Measurements from ENCODE around the gene FYB1.
"Not testable (repeated sequence)": the region's sequence is repeated elsewhere in the genome, so short reads cannot be mapped to it uniquely, and the experiment has no call there.

Gene FYB1

GRCh38 chr5:39186722-39187539, 32.4 kb downstream of the FYB1 start:
- no peak for DNase-seq

DNA sequence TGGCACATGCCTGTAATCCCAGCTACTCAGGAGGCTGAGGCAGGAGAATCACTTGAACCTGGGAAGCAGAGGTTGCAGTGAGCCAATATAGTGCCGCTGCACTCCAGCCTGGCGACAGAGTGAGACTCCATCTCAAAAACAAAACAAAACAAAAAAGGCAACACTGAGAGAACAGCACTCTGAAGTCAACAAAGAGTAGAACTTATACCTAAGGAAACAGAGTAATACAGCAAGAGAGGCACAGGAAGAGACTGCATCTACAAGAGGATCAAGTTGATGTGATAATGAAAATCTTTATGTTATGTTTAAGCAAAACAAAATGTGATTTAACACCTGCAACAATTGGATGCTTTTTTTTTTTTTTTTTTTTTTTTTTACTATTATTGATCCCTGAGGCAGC, 33.1 kb downstream of the FYB1 start:
- DNase-seq, result no peak

DNA sequence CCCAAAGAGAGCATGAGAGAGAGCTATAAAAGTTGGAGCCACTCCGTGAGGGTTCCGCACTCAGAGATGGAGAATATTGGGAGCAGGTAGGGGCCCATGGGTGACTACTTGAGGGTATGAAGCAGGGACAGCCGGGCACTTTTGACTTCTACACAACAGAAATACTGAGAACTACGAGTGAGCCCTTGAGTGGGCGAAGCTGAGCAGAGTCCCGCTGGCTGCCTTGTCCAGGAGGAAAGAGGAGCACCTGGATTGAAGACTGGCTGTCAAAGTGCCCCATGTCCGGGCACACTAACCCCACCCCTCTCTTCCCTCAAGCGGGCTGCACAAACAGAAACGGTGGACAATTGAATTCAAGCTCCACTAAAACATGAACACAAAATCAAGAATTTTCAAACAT, 33.6 kb downstream of the FYB1 start:
- DNase-seq, result no peak

- DNase-seq, result not testable (repeated sequence)
These were observed 39.8 kb downstream of the FYB1 start for GRCh38 chr5:39179561-39179960.

- no peak for DNase-seq
These were observed 40.5 kb downstream of the FYB1 start for GRCh38 chr5:39178861-39179260.

DNA sequence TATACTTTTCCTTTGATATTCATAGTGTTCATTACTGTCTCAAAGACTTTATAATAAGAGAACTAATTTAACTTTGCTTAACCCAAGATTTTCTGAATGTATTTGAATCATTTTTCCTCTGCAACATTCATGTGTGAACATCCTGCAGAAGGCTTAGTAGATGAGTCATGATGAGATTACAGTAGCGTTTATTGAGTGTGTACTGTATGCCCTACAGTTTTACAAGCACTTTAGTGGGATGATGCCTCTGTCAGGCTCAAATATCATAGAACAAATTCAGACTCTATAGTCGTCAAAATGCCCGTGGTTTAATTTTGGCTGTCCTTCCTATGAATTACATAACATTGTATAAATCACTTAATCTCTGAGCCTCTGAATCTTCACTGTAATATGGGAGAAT, 41.2 kb downstream of the FYB1 start:
- no peak for DNase-seq

- no peak for DNase-seq
These were observed 41.8 kb downstream of the FYB1 start for GRCh38 chr5:39177631-39177964.

DNA sequence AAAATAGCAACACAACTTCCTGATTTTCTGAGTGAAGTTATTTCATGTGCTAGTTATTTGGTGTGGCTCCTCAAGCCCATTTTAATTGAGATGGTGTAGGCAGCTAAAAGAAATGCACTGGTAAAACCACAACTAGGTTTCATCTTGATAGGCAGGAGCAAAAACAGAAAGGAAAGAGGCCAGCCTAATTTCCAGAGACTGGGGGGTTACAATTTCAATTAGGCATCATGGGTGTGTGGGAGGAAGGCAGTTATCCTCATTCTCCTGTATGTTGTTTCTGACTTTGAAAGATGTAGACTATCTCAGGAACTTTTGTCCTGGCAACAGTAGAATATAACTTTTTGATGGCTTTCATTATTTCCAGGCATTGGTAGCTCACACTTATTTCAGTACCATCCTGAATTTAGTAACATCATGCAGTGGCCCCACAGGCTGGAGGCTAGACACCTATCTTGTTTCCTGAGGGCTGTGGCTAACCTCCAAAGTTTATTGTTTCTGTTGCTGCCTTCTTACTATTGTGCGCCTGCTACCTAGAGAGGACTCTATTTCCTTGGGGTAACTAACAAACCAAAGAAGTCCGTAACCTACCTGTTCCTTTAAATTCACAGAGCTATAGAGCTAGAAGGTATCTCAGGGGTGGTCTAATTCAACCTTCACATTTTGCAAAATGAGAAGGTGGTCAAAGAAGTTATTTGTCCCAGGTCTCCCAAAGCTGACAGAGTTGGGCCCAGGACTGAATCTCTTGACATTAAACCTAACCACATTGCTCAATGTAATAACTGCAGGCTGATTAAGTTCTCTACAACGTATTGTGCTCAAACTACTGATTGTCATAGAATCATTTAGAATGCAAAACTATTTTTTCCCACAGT, 42.4 kb downstream of the FYB1 start:
- no peak for DNase-seq

- no peak for DNase-seq
These were observed 43.9 kb downstream of the FYB1 start for GRCh38 chr5:39175273-39175955.

GRCh38 chr5:39173069-39173468, 46.3 kb downstream of the FYB1 start:
- DNase-seq, result no peak

DNA sequence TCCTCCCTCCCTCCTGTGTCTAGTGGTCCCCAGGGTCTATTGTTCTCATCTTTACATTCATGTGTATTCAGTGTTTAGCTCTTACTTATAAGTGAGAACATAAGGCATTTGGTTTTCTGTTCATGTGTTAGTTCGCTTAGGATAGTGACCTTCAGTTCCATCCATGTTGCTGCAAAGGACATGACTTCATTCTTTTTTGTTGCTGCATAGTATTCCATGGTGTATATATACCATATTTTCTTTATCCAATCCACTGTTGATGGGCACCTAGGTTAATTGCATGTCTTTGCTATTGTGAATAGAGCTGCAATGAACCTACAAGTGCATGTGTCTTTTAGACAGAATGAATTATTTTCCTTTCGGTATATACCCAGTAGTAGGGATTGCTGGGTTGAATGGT, 46.8 kb downstream of the FYB1 start:
- DNase-seq, result no peak

DNA sequence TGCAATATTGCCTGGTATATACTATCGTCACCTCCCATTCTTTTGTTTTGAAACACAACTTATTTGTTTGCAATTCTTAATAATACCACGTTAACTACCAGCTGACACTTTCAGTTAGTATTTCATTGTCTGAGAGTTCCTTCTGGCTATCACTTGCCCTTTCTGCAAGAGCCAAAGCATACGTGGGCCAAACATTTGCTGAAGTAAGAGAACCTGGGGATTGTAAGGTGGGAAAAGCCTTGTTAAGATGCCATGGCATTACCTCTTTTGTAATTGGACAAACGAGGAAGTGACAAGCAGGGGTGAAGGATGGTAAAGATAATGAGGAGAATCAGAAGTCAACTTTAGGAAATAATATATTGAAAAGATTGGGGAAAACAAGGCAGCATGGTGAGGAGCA, 47.7 kb downstream of the FYB1 start:
- no peak for DNase-seq

- no peak for DNase-seq
These were observed 50.3 kb downstream of the FYB1 start for GRCh38 chr5:39169081-39169480.

GRCh38 chr5:39167972-39168342, 51.4 kb downstream of the FYB1 start:
- DNase-seq, result no peak

DNA sequence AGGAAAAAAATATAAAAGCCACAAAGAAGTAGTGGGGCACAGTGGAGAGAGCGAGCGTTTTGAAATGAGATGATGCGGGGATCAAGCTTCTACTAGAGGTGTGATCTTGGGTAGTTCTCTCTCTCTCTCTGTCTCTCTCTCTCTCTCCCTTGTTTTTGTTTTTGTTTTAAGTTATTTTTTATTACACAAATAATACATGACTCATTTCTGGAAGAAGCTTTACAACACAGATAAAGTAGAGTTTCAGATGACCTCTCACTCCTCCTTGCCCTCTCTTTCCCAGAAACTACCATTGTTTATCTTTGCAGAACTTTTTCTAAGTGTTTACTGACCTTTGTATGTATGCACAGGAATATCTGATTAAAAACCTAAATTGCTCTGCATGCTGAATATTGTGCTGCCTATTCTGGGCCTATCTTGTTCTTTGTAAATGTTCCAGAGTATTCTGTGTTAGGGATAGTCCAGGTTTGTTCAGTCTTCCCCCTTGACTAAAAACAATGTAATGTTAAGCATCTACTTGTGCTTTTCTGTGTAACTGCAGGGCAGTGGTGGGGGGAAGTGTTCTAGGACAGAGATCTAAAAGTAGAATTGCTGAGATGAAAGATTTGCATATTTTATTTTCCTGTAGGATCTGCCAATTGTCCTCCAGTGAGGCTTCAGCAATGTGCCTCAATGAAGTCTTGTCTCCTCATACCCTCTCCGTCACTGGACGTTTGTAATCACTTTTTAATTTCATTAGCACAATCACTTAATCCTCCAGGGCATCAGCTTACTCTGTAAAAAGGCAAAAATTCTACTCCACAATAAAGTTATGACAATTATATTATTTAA, 52.0 kb downstream of the FYB1 start:
- DNase-seq, result no peak

DNA sequence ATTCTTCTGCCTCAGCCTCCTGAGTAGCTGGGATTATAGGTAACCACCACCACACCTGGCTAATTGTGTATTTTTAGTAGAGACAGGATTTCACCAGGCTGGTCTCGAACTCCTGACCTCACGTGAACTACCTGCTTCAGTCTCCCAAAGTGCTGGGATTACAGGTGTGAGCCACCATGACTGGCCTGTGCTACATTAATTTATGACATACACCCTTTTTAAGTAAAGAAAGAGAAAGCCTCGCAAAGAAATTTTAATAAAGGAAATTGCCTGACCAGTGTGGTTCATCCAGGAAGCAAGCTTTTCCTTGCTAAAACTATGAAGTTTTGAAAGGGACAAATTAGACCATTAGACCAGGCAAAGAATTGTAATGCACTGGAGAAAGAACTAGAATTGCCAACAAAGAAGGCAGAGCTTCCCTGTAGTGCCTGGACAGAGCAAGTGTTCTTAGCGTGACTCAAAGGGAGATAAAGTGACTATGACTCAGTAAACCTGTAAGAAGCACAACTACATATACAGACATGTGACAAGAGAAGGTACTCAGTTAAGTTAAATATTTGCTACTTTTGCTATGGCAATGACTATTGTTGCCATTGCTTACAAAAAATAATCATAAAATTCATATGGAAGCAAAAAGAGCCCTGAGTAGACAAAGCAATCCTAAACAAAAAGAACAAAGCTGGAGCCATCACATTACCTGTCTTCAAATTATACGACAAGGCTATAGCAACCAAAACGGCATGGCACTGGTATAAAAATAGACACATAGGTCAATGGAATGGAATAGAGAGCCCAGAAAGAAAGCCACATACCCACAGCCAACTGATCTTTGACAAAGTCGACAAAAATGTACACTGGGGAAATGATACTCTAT, 54.6 kb downstream of the FYB1 start:
- no peak for DNase-seq

DNA sequence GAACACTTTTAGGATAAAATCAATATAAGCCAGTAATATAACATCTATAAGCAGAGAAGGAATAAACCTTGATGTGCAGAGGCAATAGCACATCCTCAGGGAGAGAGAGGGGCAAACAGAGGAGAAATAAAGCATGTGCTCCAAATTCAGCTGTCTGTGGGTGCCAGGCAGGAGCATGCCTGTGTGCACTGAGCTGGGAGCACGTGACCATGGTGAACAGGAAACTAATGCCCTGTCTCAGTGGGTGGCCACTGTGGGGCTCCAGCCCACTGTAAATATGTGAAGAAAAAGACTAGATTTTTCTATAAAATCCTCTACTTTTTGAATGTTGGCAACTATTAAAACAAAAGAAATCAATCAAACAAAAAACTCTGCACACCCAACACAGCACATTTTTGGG, 55.3 kb downstream of the FYB1 start:
- no peak for DNase-seq

- DNase-seq, result no peak
These were observed 57.8 kb downstream of the FYB1 start for GRCh38 chr5:39161578-39161977.

GRCh38 chr5:39160576-39161213, 58.7 kb downstream of the FYB1 start:
- DNase-seq, result no peak

GRCh38 chr5:39159811-39160490, 59.4 kb downstream of the FYB1 start:
- DNase-seq, result no peak

DNA sequence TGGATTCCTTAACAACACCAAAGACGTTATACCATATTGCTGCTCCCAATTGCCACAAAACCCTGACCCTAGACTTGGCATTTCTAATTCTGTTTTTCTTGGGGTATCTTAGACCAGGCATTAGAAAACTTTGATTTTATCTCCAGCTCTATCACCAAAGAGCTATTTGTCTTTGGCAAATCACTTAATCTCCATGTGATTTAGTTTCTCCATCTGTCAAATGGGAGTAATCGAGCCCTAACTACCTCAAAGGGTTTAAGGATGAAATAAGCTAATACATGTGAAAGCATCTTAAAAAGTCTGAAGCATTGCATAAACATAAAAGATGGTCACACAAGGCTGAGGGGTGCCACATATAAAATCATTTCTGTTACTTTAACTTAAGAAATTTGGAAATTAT, 60.6 kb downstream of the FYB1 start:
- no peak for DNase-seq

All from SW 1271 (cell line).